Fibroblast of pulmonary artery (primary cell): ENCODE results near the gene FAM89B.

ENCODE experiments used
- DNase-seq: peaks from one replicate; pipeline ENCODE4 v3.0.0-alpha.2; 2010; ENCODE audit warnings: low read depth
- H3K4me3 ChIP-seq: replicated peaks from 2 replicates; pipeline ENCODE4 v1.5.1; 2011; ENCODE audit warnings: low read depth, mild to moderate bottlenecking, control low read depth, low read length, moderate library complexity
- CTCF ChIP-seq: IDR thresholded peaks from 2 replicates; pipeline ENCODE4 v1.5.1; 2011; ENCODE audit warnings: mild to moderate bottlenecking, control low read depth, low read length, inconsistent platforms; ENCODE audit errors: missing control alignments

The FAM89B gene

GRCh38 chr11:65579291-65579690, 7.0 kb downstream of the FAM89B start:
- DNase-seq = no peak
- TF ChIP-seq CTCF = no peak
- H3K4me3 ChIP-seq = no peak overlapping the region

GRCh38 chr11:65580031-65580692, 7.8 kb downstream of the FAM89B start:
- H3K4me3 ChIP-seq = no peak overlapping the region
- no peak for DNase-seq
- TF ChIP-seq CTCF = no peak

- H3K4me3 ChIP-seq = no peak overlapping the region
- TF ChIP-seq CTCF = no peak
- DNase-seq = no peak
These were observed 8.4 kb downstream of the FAM89B start for GRCh38 chr11:65580756-65581155.

GRCh38 chr11:65581928-65582327, 9.6 kb downstream of the FAM89B start:
- no peak for DNase-seq
- no peak overlapping the region for H3K4me3 ChIP-seq
- no peak for TF ChIP-seq CTCF

DNA sequence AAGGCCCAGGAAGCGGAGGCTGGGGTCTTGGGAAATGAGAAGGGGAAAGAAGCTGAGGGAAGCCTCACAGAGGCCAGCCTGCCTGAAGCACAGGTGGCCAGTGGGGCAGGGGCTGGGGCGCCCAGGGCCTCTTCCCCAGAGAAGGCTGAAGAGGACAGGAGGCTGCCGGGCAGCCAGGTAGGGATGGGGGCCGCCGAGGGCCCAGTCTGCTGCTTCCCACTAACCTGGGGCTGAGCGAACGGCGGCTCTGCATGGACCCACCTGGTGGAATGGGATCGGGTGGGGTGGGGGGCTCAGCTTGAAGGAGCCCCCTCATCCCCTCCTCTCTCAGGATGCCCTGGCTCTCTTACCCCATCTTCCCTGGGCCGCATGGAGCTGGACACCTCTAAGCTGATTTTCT, 11.3 kb downstream of the FAM89B start:
- DNase-seq = no peak
- no peak for TF ChIP-seq CTCF
- H3K4me3 ChIP-seq = no peak overlapping the region

DNA sequence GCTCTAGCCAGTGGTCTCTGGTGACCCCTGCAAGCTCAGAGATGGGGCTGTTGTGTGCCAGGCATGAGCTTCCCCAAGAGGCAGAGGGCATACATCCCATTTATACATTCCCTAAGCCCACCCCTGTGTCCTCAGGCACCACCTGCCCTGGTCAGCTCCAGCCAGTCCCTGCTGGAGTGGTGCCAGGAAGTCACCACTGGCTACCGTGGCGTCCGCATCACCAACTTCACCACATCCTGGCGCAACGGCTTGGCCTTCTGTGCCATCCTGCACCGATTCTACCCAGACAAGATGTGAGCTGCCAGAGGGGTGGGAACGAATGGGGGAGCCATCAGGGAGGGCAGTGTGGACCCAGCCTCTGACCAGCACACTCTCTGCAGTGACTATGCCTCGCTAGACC, 11.8 kb downstream of the FAM89B start:
- no peak for TF ChIP-seq CTCF
- no peak overlapping the region for H3K4me3 ChIP-seq
- no peak for DNase-seq

DNA sequence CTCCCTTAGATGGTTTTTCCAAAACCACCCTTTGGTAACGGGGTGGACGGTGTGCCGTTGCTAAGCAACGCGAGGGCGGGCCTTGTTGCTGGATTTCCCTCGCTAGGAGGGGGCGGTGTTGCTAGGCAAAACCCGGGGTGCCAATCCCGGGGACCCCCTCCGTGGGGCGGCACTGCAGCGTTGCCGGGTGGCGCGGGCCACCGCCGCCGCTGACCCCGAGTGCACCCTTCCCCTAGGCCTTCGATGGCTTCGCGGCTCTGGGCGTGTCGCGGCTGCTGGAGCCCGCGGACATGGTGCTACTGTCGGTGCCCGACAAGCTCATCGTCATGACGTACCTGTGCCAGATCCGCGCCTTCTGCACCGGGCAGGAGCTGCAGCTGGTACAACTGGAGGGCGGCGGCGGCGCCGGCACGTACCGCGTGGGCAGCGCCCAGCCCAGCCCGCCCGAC, 12.4 kb downstream of the FAM89B start:
- no peak for DNase-seq

More for the DNA sequence above, 12.4 kb downstream of the FAM89B start:
- no peak overlapping the region for H3K4me3 ChIP-seq
- TF ChIP-seq CTCF = no peak
